NCI-H69 (cell line): Measurements from ENCODE around the gene TIAM2.
A peak's percentile ranks its signal among the peaks of the same experiment; 100 is the strongest.

Experiments used
- DNase-seq: peaks from one replicate; lab custom pipeline; 2025; lab: John Stamatoyannopoulos, UW

TIAM2 gene

DNA sequence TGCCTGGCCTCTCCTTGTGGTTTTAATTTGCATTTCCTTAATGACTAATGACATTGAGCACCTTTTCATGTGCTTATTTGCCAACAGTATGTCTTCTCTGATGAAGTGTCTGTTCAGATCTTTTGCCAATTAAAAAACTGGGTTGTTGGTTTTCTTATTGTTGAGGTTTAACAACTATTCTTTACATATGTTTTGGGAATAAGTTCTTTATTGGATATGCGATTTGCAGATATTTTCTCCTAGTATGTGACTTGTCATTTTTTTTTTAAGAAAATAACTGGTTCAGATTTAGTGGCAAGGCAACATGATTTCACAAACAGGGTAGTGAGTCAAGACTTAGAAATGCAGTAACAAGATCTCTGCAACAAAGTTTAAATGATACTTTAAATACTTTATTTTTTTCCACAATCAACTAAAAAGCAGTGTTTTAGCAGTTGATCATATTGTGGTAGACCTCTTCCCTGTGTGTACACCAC lies 67.8 kb downstream of the TIAM2 start:
- DNase-seq, result no peak

DNA sequence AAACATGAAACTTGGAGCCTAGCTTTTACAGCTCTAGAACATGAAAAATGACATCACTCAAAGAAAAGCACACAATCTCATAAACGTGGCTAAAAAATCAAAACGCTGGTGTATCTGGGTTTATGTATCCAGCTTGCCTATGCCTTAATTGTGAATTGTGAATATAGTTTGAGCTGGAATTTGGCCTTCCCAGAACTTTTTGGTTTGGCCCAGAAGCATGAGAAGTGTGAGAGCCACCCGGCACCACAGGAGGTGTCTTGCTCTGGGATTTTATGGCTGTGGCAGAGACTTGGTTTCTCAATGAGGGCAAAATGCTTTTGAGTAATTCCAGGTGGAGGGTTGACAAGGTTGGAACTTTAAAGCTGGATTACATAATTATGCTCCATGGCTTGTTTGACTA lies 69.2 kb downstream of the TIAM2 start:
- no peak for DNase-seq

DNA sequence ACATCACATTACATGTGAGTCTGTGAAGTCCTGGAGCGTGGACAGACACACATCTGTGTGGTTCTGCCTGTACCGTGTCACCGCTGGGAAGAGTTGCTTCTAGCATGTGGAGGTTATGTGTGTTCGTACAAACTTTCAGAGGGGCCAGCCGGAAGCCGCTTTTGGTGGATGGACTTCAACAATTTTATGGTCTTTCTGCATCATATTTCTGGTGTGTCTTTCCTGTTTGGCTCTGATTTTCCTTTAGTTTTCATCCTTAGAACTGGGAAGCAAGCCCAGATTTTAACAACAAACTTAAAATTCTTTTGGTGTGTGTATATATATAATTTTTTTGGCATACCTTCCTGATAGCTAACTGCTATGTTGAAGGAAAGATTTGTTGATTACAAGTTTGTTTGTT lies 71.2 kb downstream of the TIAM2 start:
- DNase-seq, result no peak

DNA sequence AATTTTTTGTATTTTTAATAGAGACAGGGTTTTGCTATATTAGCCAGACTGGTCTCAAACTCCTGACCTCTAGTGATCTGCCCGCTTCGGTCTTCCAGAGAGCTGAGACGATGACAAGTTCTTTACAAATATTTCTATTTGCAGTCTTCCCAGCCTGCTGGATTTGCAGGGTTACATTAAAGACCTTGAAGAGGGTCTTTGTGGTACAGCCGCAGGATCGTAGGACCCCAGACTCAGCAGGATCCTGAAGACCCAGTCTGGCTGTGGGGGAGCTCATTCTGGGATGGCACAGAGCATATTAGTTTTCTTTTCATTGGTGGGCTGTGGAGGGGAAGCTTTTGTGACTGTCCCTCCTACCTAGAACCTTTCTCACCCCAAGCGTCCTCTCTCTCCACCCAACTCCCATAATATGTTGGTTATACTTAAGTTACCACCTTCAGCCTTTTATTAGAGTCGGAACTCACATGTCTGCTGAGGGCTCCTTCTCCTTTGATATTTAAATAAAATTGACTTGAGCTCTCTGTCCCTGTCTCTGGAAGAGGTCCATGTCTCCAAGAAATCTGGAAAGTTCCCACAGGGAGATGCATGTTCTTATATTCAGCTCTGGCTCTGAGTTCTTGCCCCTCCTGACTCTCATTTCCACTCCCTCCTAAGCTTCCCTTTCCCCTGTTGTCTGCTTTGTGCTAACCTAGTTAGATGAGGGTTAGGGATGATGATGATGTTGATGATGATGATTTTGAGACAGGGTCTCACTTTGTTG lies 72.0 kb downstream of the TIAM2 start:
- DNase-seq, result no peak

GRCh38 chr6:155067956-155068615 lies 73.0 kb downstream of the TIAM2 start:
- no peak for DNase-seq

DNA sequence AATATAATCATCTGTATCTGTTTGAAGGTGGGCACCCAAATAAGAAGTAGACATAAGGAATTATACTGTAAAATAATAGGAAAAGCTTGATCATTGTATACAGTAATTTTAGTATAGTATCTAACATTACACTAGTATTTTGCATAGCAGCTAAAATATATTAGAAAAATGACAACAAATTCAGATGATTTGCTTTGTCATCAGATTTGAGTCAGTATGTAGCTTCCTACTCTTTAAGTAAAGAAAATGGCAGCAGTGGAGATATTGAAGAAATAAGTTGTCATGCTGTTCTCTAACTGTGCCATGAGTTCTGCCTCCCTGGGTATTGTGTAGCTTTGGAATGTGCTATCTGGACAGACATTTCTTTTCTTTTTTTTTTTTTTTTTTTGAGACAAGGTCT lies 74.4 kb downstream of the TIAM2 start:
- DNase-seq, result no peak

GRCh38 chr6:155075930-155076695 lies 81.0 kb downstream of the TIAM2 start:
- DNase-seq, result peak; percentile 23

DNA sequence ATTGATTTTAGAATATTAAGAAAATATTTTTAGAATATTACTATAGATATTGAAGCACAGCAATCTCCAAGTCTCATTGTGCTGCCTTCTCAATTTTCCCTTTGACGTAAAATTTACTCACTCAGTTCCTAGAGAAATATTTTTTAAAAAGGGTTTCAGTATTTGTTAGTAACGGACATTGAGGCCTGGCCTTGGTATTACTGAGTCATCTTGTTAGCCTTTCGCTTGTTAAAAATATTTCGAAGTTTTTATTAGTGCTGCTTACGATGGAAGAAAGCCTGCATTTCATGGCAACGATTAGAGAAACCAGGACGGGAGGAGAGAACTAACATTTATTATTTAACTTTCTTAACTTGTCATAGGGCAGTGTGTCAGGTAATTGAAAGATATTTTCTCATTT lies 82.2 kb downstream of the TIAM2 start:
- no peak for DNase-seq

DNA sequence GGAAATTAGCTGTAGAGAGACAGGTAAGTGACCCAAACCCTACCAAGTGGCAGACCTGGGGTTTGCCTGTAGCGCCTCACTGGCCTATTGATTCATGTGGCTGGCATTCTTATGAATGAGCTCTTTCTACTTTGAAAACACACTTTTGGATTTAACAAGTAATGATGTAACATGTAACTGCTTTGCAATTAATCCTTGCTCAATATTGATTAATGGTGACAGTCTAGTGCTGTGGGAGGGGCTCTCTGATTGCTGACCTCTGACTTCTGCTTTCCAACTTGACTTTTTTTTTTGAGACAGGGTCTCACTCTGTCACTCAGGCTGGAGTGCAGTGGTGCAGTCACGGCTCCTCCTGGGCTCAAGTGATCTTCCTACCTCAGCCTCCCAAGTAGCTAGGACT lies 82.7 kb downstream of the TIAM2 start:
- DNase-seq, result no peak

DNA sequence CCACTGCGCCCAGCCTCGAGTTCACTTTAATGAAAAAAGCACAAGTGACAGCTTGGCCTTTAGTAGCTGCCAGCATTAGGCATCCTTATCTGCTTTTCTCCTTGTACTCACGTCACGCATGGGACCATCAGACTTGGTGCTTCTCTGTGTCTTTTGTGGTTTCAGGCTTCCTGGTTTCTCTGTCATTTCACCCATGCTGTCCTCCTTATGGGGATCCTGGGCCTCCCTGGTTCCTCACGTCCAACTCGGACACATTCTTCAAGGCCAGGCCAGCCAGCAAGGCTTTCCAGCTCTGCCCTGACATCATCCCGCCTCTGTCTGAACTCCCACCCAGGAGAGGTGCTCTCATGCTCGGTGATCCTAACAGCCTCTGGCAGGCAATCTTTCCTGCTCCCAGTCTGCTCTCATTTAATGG lies 83.2 kb downstream of the TIAM2 start:
- DNase-seq, result no peak

GRCh38 chr6:155079985-155080452 lies 84.9 kb downstream of the TIAM2 start:
- no peak for DNase-seq

GRCh38 chr6:155080881-155081845 lies 86.0 kb downstream of the TIAM2 start:
- no peak for DNase-seq

DNA sequence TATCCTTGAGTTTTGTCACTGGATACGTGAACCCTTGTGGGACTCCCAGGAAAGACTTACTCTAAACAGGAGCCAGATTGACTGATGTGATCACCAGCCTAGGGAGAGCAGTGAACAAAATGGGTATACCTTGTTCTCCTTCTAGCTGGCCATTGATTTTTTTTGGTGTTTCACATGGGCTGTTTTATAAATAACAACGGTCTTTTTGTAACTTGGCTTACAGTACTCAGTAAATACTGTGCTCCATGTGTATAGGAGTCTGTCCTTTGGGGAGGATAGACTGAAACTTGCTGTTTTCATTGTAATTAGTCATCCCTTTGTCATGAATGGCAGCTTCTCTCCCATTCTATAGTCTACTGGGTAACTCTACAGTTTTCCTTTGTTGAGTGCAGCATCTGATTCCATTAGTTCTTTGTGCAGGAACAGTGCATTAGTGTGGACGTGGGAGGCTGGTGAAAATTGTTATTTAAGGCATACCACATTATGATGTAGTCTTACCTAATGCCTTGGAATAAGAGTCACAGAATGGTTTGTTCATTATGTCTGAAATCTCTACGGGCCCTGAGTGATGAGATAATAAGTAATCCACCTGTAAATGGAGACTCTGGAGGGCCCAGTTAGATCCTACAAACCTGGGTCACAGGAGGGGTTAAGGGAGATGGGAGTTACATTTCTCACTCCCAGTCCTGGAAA lies 89.5 kb downstream of the TIAM2 start:
- DNase-seq, result no peak

GRCh38 chr6:155085582-155086257 lies 90.6 kb downstream of the TIAM2 start:
- no peak for DNase-seq

- DNase-seq, result no peak
These were observed 93.7 kb downstream of the TIAM2 start for GRCh38 chr6:155088856-155089255.

DNA sequence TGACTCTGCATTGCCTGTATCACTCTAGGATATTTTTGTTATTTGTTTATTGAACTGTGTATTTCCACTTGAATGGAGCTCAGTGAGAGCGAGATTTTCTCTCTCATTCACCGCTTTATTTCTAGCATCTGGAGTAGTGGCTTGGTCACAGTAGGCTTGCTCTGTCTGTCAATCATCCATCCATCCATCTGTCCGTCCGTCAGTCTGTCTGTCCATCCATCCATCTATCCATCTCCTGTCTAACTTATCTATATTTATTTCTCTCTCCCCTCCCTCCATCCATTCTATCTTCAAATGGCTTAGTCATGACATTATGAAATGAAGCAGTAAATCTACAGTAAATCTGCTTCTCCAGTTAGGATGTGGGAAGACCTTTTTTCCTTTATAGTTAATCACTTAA lies 94.6 kb downstream of the TIAM2 start:
- DNase-seq, result no peak

DNA sequence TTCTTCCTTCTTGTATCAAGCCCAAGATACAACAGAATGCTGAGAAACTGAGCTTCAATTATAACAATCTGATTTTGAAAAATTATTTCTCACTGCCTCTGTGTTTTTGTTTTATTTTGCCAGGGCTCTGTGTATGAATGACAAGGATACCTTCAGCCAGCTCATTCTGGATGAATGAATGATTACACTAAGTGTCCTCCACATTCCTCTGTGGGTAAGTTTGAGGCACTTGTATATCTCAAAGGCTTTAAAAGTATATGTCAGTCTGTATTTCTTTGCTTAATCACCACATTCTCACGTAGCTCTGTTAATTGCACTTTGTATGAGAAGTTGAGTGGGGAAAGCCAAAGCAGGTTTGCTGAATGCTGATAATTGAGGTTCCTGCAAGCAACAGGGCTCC lies 95.1 kb downstream of the TIAM2 start:
- no peak for DNase-seq

GRCh38 chr6:155091756-155092155 lies 96.6 kb downstream of the TIAM2 start:
- DNase-seq, result no peak

- DNase-seq, result no peak
These were observed 98.3 kb downstream of the TIAM2 start for GRCh38 chr6:155093430-155093829.

DNA sequence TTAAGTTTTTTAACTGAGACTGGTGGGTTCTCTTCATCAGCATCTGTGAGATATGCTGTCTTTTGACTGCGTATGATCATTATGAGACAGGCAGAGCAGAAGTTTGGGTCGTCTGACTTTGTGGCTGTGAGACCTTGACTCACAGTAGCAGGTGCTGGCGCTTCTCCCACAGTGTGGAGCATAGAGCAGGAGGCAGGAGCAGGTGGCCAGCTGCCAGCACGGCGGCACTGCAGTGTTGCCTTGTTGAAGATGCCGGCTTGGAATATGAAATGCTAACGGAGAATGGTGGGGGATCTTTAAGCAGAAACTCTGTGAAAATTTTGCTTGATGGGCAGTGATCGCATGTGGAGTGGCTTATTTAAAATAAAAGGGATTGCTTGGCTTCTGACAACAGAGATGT lies 105.0 kb downstream of the TIAM2 start:
- peak; percentile 74 for DNase-seq
